Suprapubic skin (tissue), 4 donors: ENCODE measurements around the gene MINDY3. TPM values are rescaled to one million over a fixed set of nuclear protein-coding genes. Genes with fewer than 3 reads are reported as not detected.
A peak's percentile ranks its signal among the peaks of the same experiment; 100 is the strongest.

Experiments
- DNase-seq, 2 donors: peaks; one replicate each; pipeline ENCODE4 v3.0.0-alpha.2; 2019; ENCODE audit warnings: low spot score in 2 of 2
- H3K27ac ChIP-seq: fragments of 200-600 bp; sonication (generic); one replicate; pipeline ENCODE4 v1.5.1; 2019
- H3K27me3 ChIP-seq: fragments of 200-600 bp; sonication (generic); one replicate; pipeline ENCODE4 v1.5.1; 2019
- H3K36me3 ChIP-seq: fragments of 200-600 bp; sonication (generic); one replicate; pipeline ENCODE4 v1.5.1; 2019
- H3K4me1 ChIP-seq: fragments of 200-600 bp; sonication (generic); one replicate; pipeline ENCODE4 v1.5.1; 2019
- H3K4me3 ChIP-seq: fragments of 200-600 bp; sonication (generic); one replicate; pipeline ENCODE4 v1.5.1; 2019; ENCODE audit warnings: mild to moderate bottlenecking
- H3K9me3 ChIP-seq: fragments of 200-600 bp; sonication (generic); one replicate; pipeline ENCODE4 v1.5.1; 2019
- EP300 ChIP-seq: sonication (generic); formaldehyde crosslinking; IDR thresholded peaks from one replicate; pipeline ENCODE4 v1.6.1; 2017; ENCODE audit warnings: antibody characterized with exemption
- POLR2A ChIP-seq, 2 donors: fragments of 450-650 bp; IDR thresholded peaks; one replicate each; pipeline ENCODE4 v1.6.1; 2017; ENCODE audit warnings: antibody characterized with exemption in 2 of 2, mild to moderate bottlenecking in 2 of 2, moderate library complexity in 2 of 2
- POLR2AphosphoS5 ChIP-seq, 3 donors: sonication (generic); formaldehyde crosslinking; IDR thresholded peaks; one replicate each; pipeline ENCODE4 v1.6.1; 2017; ENCODE audit warnings: antibody characterized with exemption in 3 of 3
- WGBS: methylation state at CpG from one replicate; pipeline ENCODE4 v1.1.5; 2018; 5-methylcytosine and 5-hydroxymethylcytosine counted together
- total RNA-seq, 4 donors: library from RNA; depleted of rRNA; stranded (reverse); fragments of >200 nt; gene quantifications; one replicate each; pipeline ENCODE4 v1.1.0, GENCODE V29; 2016
- TF ChIP-seq, protein P1 (sequence below), 2 donors: fragments of 200-600 bp in 1 of 2; fragments of 450-650 bp in 1 of 2; sonication (generic) in 1 of 2; IDR thresholded peaks; one replicate each; pipeline ENCODE4 v1.5.1; 2016 to 2019; ENCODE audit warnings: antibody characterized with exemption in 2 of 2, mild to moderate bottlenecking in 1 of 2, moderate library complexity in 1 of 2

Gene MINDY3
- total RNA-seq, 4 donors from 2014 or later = 18.9 to 37.8 (median 24.9) TPM

DNA sequence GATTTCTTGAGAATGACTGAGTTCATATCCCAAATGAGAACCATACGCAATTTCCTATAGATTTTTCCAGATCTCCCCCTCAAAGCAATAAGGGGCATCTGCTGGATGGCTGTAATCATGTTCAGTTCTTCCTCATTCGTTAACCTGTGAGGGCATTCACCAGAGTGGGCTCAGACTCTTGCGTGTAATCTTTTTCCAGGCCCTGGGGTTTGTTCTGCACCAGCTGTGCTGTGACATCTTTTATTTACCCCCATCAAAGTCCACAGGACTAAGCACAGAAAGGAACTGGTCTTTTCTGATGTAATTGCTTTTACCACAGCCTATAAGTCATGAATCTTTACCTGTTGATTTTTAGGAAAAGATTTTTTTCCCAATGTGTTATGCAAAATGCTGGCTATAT, 112.7 kb downstream of the MINDY3 start:
- H3K36me3 ChIP-seq = no peaks in the 10 kb centered on the region
- TF ChIP-seq, protein P1, sequence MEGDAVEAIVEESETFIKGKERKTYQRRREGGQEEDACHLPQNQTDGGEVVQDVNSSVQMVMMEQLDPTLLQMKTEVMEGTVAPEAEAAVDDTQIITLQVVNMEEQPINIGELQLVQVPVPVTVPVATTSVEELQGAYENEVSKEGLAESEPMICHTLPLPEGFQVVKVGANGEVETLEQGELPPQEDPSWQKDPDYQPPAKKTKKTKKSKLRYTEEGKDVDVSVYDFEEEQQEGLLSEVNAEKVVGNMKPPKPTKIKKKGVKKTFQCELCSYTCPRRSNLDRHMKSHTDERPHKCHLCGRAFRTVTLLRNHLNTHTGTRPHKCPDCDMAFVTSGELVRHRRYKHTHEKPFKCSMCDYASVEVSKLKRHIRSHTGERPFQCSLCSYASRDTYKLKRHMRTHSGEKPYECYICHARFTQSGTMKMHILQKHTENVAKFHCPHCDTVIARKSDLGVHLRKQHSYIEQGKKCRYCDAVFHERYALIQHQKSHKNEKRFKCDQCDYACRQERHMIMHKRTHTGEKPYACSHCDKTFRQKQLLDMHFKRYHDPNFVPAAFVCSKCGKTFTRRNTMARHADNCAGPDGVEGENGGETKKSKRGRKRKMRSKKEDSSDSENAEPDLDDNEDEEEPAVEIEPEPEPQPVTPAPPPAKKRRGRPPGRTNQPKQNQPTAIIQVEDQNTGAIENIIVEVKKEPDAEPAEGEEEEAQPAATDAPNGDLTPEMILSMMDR (IDR thresholded peaks at IDR 0.05) = no peak
- TF ChIP-seq POLR2AphosphoS5 (IDR thresholded peaks at IDR 0.05) (no peak), POLR2A (IDR thresholded peaks at IDR 0.05) (no peak), EP300 (no peak)
- H3K9me3 ChIP-seq = no peaks in the 10 kb centered on the region
- DNase-seq = no peak
- WGBS = 85% methylated on average over 3 of the region's 3 CpGs
- H3K27ac ChIP-seq = no peak overlapping the region
- H3K27me3 ChIP-seq = no peaks in the 10 kb centered on the region
- no peaks in the 10 kb centered on the region for H3K4me1 ChIP-seq
- H3K4me3 ChIP-seq = no peak overlapping the region

GRCh38 chr10:15745751-15746150, 114.6 kb downstream of the MINDY3 start:
- no peaks in the 10 kb centered on the region for H3K4me1 ChIP-seq
- no peak for DNase-seq
- H3K27me3 ChIP-seq = no peaks in the 10 kb centered on the region
- TF ChIP-seq, protein P1 (IDR thresholded peaks at IDR 0.05) = no peak
- no peak for TF ChIP-seq EP300
- no peak for TF ChIP-seq POLR2AphosphoS5 (IDR thresholded peaks at IDR 0.05)
- TF ChIP-seq POLR2A (IDR thresholded peaks at IDR 0.05) = no peak
- no peaks in the 10 kb centered on the region for H3K36me3 ChIP-seq
- no peaks in the 10 kb centered on the region for H3K9me3 ChIP-seq
- no peak overlapping the region for H3K27ac ChIP-seq
- H3K4me3 ChIP-seq = no peak overlapping the region
- 63% methylated on average over 1 of the region's 1 CpG for WGBS

- Histone ChIP-seq H3K4me3 (no peak overlapping the region), H3K9me3 (no peaks in the 10 kb centered on the region), H3K27me3 (no peaks in the 10 kb centered on the region), H3K4me1 (peaks cover 3% of the 10 kb centered on the region), H3K27ac (no peak overlapping the region), H3K36me3 (no peaks in the 10 kb centered on the region)
- 44% methylated on average over 7 of the region's 7 CpGs for WGBS
- no peak for DNase-seq
- TF ChIP-seq, protein P1 (IDR thresholded peaks at IDR 0.05) = peak in 1 of 2 donors; percentile 32
- TF ChIP-seq POLR2AphosphoS5 (IDR thresholded peaks at IDR 0.05) (no peak), EP300 (no peak), POLR2A (IDR thresholded peaks at IDR 0.05) (no peak)
Measured at GRCh38 chr10:15744217-15744865, 116.0 kb downstream of the MINDY3 start.

DNA sequence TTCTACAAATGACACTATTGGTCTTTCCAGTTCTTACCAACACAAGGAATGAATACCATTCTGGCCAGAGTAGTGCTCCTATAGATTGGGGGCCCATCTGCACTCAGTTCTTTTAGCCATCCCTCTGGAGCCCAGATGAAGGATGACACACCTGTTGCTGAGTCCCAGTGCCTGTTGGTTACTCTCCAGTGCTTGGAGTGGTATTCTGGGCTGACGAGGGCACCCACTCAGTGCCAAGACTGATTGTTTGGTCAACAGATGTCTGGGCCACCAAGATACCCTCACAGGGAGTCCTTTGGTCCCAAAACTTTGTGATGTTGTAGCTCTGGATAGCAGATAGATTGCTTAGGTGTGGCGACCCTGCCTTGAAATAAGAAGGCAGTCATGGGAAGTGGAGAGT, 116.9 kb downstream of the MINDY3 start:
- Histone ChIP-seq H3K4me1 (peaks cover 5% of the 10 kb centered on the region), H3K36me3 (no peaks in the 10 kb centered on the region), H3K27me3 (no peaks in the 10 kb centered on the region), H3K27ac (no peak overlapping the region), H3K9me3 (no peaks in the 10 kb centered on the region), H3K4me3 (no peak overlapping the region)
- 84% methylated on average over 2 of the region's 2 CpGs for WGBS
- DNase-seq = no peak
- TF ChIP-seq EP300 = no peak
- TF ChIP-seq, protein P1 (IDR thresholded peaks at IDR 0.05) = no peak
- TF ChIP-seq POLR2A (IDR thresholded peaks at IDR 0.05) = no peak
- no peak for TF ChIP-seq POLR2AphosphoS5 (IDR thresholded peaks at IDR 0.05)

GRCh38 chr10:15742836-15743235, 117.5 kb downstream of the MINDY3 start:
- Histone ChIP-seq H3K27ac (no peak overlapping the region), H3K4me3 (no peak overlapping the region), H3K36me3 (no peaks in the 10 kb centered on the region), H3K9me3 (no peaks in the 10 kb centered on the region), H3K27me3 (no peaks in the 10 kb centered on the region), H3K4me1 (peaks cover 7% of the 10 kb centered on the region)
- no peak for DNase-seq
- TF ChIP-seq POLR2A (IDR thresholded peaks at IDR 0.05) (no peak), POLR2AphosphoS5 (IDR thresholded peaks at IDR 0.05) (no peak), EP300 (no peak)
- TF ChIP-seq, protein P1 (IDR thresholded peaks at IDR 0.05) = no peak
- WGBS = 82% methylated on average over 3 of the region's 3 CpGs
